Putamen (tissue), 1 donor: ENCODE measurements around the gene COL27A1.
"Not testable (repeated sequence)": the region's sequence is repeated elsewhere in the genome, so short reads cannot be mapped to it uniquely, and the experiment has no call there.

Source experiments
- DNase-seq: peaks from one replicate; pipeline ENCODE4 v3.0.0-alpha.2; 2016; ENCODE audit warnings: low spot score

COL27A1 gene

GRCh38 chr9:114123031-114123977, 32.0 kb upstream of the COL27A1 start:
- no peak for DNase-seq

GRCh38 chr9:114124138-114124537, 31.2 kb upstream of the COL27A1 start:
- DNase-seq = no peak

- DNase-seq = no peak
These were observed 30.5 kb upstream of the COL27A1 start for GRCh38 chr9:114124666-114125475.

- DNase-seq = no peak
These were observed 29.8 kb upstream of the COL27A1 start for GRCh38 chr9:114125476-114126013.

GRCh38 chr9:114126247-114127060, 28.9 kb upstream of the COL27A1 start:
- DNase-seq = no peak

- not testable (repeated sequence) for DNase-seq
These were observed 26.6 kb upstream of the COL27A1 start for GRCh38 chr9:114128759-114129158.

GRCh38 chr9:114130141-114130540, 25.2 kb upstream of the COL27A1 start:
- no peak for DNase-seq

- DNase-seq = no peak
These were observed 24.6 kb upstream of the COL27A1 start for GRCh38 chr9:114130624-114131277.

- DNase-seq = no peak
These were observed 23.4 kb upstream of the COL27A1 start for GRCh38 chr9:114131808-114132549.

- no peak for DNase-seq
These were observed 22.8 kb upstream of the COL27A1 start for GRCh38 chr9:114132550-114132918.

- DNase-seq = no peak
These were observed 20.4 kb upstream of the COL27A1 start for GRCh38 chr9:114134827-114135396.

GRCh38 chr9:114137831-114138230, 17.5 kb upstream of the COL27A1 start:
- no peak for DNase-seq

- no peak for DNase-seq
These were observed 16.8 kb upstream of the COL27A1 start for GRCh38 chr9:114138552-114138971.

- no peak for DNase-seq
These were observed 16.3 kb upstream of the COL27A1 start for GRCh38 chr9:114139071-114139470.

- no peak for DNase-seq
These were observed 14.9 kb upstream of the COL27A1 start for GRCh38 chr9:114140401-114140800.

GRCh38 chr9:114140850-114141249, 14.5 kb upstream of the COL27A1 start:
- DNase-seq = no peak

GRCh38 chr9:114141553-114142402, 13.6 kb upstream of the COL27A1 start:
- no peak for DNase-seq

GRCh38 chr9:114143234-114143633, 12.1 kb upstream of the COL27A1 start:
- DNase-seq = no peak

- DNase-seq = no peak
These were observed 8.6 kb upstream of the COL27A1 start for GRCh38 chr9:114146735-114147134.
